ENCODE data around the gene GAS7.

GAS7 gene

GRCh38 chr17:9899280-9900043, 298.9 kb downstream of the GAS7 start:
- DNase-seq (ENCODE audit: low read depth in 2 of 2, low spot score in 1 of 2), result no peak

DNA sequence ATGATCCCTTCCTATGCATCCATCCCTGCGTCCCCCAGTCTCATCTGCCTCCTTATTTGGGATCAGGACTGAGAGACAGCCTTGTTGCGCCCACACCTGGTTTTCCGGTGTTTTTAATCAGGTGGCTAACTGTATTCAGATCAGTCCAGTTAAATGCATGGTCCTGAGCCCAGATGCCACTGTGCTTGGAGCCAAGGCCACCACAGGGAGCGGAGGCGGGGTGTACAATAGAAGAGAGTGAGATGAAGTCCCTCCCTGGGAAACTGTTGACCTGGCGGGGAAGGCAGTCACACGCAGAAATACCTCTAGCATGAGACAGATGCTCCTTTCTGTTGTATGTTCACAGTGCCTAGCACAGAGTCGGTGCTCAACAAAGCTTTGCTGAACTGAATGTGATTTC, 299.6 kb downstream of the GAS7 start:
- no peak for DNase-seq (ENCODE audit: low read depth in 2 of 2, low spot score in 1 of 2)

DNA sequence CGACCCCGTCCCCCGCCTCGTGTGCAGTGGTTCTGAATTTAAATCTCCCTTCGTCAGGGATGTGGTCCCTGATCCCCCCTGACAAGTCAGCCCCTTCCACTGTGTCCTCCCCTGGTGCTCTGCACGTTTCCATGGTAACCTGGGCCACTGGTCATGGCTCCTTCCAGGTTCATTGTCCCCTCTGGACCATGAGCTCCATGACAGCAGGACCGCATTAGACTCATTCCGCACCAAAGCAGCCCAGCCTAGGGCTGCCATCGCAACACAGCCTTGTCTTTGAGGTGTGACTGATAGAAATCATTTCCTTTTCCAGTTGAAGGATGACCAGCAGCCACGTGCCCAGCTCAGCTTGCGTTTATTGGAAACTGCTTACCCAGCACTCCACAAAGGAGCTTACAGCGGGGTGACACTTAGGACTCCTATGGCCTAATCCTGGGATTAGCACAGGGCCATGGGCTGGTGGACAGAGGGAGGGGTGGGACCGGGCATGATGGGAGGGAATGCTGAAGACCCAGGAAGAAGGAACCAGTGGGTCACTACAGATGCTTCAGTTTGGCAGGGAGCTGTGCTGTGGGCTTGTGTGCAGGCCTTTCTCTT, 300.9 kb downstream of the GAS7 start:
- no peak for DNase-seq (ENCODE audit: low read depth in 2 of 2, low spot score in 1 of 2)

DNA sequence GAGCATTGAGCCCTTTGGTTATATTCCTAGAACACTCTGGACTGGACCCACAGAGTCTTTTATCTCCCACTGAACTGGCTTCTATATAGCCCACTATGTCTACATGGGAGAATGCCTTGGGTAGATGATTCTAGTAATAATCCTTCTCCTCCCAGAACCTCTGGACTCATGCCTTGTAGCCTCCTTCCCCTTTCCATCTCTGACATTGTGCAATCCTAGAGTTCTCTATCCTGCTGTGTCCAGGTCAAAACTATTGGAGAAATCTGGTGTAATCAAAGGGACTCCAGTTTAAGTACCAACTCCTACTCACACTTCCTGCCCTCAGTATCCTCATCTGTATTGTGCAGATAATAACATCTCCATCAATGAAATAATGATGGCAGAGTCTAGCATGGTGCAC, 302.5 kb downstream of the GAS7 start:
- no peak for DNase-seq (ENCODE audit: low read depth in 2 of 2, low spot score in 1 of 2)

DNA sequence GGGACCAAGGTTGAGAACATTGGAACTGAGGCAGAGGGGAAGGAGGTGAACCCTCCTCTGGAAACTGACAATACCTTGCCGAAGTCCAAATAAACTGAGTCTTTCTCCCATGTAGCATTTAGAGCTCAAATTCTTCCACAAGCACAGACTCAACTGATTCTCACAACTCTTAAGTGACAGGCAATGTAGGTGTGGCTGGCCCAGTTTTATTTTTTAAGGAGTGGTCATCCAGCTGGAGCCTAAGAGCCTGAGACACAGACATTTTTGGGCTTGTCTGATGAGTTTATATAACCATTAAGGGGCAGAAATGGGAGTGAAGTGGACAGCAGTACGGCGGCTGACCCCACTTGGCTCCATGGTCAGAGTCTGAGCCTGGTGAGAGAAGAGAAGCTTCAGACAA, 304.2 kb downstream of the GAS7 start:
- DNase-seq (ENCODE audit: low read depth in 2 of 2, low spot score in 1 of 2), result no peak

DNA sequence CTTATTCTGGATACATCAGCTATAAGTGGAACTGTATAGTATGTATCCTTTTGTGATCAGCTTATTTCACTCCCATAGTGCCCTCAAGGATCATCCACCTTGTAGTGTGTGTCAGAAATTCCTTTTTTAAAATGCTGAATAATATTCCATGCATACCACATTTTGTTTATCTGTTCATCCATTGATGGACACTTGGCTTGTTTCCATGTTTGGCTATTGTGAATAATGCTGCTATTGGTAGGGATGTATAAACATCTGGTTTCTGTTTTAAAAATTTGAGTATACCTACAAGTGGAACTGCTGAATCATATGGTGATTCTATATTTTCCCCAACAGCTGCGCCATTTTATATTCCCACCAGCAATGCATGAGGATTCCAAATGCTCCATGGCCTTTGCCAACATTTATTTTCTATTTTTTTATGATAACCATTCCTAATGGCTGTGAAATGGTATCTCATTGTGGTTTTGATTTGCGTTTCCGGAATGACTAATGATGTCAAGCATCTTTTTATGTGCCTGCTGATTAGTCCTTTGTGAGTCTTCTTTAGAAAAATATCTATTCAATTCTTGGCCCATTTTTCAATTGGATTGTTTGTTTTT, 304.9 kb downstream of the GAS7 start:
- no peak for DNase-seq (ENCODE audit: low read depth in 2 of 2, low spot score in 1 of 2)

DNA sequence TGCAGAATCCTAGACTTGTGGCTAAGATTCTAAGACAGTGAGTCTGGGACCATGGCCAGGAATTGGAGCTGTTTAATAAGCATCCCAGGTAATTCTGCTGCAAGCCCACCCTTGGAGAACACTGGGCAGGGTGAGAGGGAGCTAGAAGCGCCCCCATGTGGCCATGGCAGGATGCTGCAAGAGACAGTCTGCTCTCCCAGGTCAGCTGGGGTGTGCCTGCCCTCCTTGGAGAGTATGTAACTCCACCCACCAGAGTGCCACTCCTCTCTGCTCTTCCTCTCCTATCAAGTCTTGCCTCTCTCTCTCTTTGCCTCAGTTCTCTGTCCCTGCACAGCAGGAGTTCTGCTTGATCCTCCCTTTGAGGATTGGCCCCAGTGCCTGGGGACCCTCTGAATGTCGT, 308.3 kb downstream of the GAS7 start:
- no peak for DNase-seq (ENCODE audit: low read depth in 2 of 2, low spot score in 1 of 2)

DNA sequence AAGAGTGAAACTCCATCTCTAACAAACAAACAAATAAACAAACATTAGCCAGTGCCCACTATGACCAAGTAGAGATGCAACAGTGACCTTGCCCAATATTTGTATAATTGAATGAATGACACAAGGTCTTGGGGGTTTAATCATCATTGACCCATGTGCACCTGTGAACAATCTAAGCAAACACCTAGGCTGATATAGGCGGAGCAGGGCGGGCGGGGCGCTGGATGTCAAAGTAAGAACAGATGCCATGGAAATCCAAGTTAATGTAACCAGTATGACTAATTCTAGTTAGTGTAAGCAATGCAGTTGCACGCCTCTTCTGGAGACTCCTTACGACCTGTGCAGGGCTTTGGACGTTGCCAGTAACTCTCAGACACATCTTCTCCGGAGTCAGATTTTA, 310.9 kb downstream of the GAS7 start:
- no peak for DNase-seq (ENCODE audit: low read depth in 2 of 2, low spot score in 1 of 2)

DNA sequence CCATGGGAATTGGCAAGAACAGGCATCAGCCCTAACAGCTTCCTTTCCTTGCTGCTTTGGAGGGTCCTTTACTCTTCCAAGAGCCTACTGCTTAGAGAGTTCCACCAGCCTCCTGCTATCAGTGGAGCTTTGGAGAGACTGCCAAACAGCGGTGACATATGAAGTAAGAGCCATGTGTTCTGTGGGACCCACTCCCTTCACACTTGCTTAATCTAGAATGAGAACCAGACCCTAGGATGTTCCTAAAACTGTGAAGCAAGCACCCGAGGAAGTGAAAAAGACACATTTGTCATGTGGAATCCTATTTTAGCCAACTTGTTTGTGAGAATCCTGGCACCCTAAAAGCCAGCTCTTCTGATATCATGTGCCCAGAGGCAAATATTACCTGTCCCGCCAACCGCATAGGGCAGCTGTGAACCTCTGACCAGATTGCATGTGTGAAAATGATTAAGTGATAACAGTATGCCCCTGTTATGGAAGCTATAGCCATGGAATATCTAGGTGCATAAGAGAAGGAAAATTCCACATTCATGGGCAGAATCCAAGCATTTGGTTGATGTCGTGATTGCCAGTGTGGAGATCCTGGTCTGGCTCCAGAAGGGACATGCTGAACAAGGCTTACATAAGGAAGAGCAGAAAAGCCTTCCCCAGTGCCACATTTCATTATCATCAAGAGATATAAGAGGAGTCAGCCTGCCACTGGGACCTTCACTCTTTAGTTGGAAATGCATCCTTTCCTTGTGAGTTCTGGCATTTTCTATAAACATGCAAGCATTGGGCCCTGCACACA, 312.1 kb downstream of the GAS7 start:
- no peak for DNase-seq (ENCODE audit: low read depth in 2 of 2, low spot score in 1 of 2)

- DNase-seq (ENCODE audit: low read depth in 2 of 2, low spot score in 1 of 2), result no peak
Measured at GRCh38 chr17:9883451-9883850, 315.0 kb downstream of the GAS7 start.

GRCh38 chr17:9880582-9880999, 317.8 kb downstream of the GAS7 start:
- DNase-seq (ENCODE audit: low read depth in 2 of 2, low spot score in 1 of 2), result no peak

GRCh38 chr17:9878786-9879525, 319.4 kb downstream of the GAS7 start:
- DNase-seq (ENCODE audit: low read depth in 2 of 2, low spot score in 1 of 2), result no peak

GRCh38 chr17:9878356-9878755, 320.1 kb downstream of the GAS7 start:
- DNase-seq (ENCODE audit: low read depth in 2 of 2, low spot score in 1 of 2), result no peak

GRCh38 chr17:9875441-9875840, 323.0 kb downstream of the GAS7 start:
- DNase-seq (ENCODE audit: low read depth in 2 of 2, low spot score in 1 of 2), result no peak

GRCh38 chr17:9874722-9875121, 323.7 kb downstream of the GAS7 start:
- no peak for DNase-seq (ENCODE audit: low read depth in 2 of 2, low spot score in 1 of 2)

DNA sequence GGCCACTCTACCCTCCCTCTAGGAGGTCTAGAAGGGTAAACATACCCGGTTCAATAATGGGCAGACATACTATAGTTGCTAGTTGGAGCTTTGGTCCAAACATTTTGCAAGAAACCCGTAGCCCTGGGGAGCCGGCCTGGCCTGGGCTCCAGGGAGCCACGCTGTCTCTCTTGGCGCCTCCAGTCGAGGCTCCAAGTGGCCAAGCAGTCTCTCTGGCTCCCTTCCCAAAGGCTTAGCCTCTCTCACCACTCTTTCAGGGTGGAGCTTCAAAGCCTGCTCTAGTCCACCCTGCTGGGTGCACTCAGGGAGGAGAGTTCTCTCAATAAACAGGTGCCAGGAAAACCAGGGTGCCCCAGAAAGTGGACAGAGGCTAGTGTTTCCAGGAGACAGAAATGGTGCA, 325.6 kb downstream of the GAS7 start:
- no peak for DNase-seq (ENCODE audit: low read depth in 2 of 2, low spot score in 1 of 2)

- DNase-seq (ENCODE audit: low read depth in 2 of 2, low spot score in 1 of 2), result no peak
Measured at GRCh38 chr17:9868552-9868951, 329.9 kb downstream of the GAS7 start.

- no peak for DNase-seq (ENCODE audit: low read depth in 2 of 2, low spot score in 1 of 2)
Measured at GRCh38 chr17:9865586-9865985, 332.8 kb downstream of the GAS7 start.

- no peak for DNase-seq (ENCODE audit: low read depth in 2 of 2, low spot score in 1 of 2)
Measured at GRCh38 chr17:9862949-9863348, 335.5 kb downstream of the GAS7 start.

GRCh38 chr17:9862220-9862619, 336.2 kb downstream of the GAS7 start:
- DNase-seq (ENCODE audit: low read depth in 2 of 2, low spot score in 1 of 2), result no peak

DNA sequence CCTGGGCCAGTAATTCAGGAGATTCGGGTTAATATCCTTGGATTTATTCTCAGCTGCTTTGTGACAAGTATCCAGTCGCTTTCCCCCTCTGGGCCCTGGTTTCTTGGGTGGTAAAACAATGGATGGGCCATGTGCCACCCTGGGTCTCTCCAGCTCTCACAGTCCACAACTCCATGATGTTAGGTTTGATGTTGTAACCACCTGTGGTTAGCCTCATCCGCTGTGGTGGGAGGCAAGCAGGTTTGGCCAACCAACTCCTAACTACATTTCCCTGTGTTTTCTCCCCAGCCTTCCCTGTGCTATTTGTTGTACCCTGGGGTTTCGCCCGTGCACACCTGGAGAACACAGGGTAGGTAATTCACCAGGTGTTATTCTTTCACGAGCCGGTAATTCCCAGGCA, 337.6 kb downstream of the GAS7 start:
- DNase-seq (ENCODE audit: low read depth in 2 of 2, low spot score in 1 of 2), result no peak

Data from stimulated activated CD8-positive, alpha-beta memory T cell treated with anti-CD3 and anti-CD28 coated beads, Interleukin-4, amount 100 ng/mL, for 1 hour (primary cell).